PFSK-1 (cell line): Measurements from ENCODE around the gene VPS16.

Experiments
- FOXP2 ChIP-seq: optimal IDR thresholded peaks from 2 replicates; pipeline ENCODE3; 2011; ENCODE audit warnings: borderline replicate concordance, control low read depth, inconsistent platforms; ENCODE audit not compliant: insufficient read depth; ENCODE audit errors: extremely low read length, extremely low read depth
- POLR2AphosphoS5 ChIP-seq: IDR thresholded peaks from 2 replicates; pipeline ENCODE4 v1.6.1; 2012; ENCODE audit warnings: low read depth, mild to moderate bottlenecking, control low read depth, low read length, moderate library complexity
- SIN3A ChIP-seq: IDR thresholded peaks from 2 replicates; pipeline ENCODE4 v1.6.1; 2012; ENCODE audit warnings: mild to moderate bottlenecking, low read length, moderate library complexity, borderline replicate concordance; ENCODE audit not compliant: insufficient read depth
- TAF1 ChIP-seq: IDR thresholded peaks from 2 replicates; pipeline ENCODE4 v1.6.1; 2012; ENCODE audit warnings: low read length, control low read depth, borderline replicate concordance; ENCODE audit not compliant: insufficient read depth
- TF ChIP-seq, protein P1 (sequence below), 2 experiments: IDR thresholded peaks; 2 replicates each; pipeline versions ENCODE4 v1.6.1 to v1.8.0; 2011 to 2012; ENCODE audit warnings: low read depth in 2 of 2, low read length in 2 of 2, control low read depth in 1 of 2, inconsistent platforms in 1 of 2, mild to moderate bottlenecking in 1 of 2, moderate library complexity in 1 of 2; ENCODE audit not compliant: insufficient read depth in 1 of 2

VPS16 gene

DNA sequence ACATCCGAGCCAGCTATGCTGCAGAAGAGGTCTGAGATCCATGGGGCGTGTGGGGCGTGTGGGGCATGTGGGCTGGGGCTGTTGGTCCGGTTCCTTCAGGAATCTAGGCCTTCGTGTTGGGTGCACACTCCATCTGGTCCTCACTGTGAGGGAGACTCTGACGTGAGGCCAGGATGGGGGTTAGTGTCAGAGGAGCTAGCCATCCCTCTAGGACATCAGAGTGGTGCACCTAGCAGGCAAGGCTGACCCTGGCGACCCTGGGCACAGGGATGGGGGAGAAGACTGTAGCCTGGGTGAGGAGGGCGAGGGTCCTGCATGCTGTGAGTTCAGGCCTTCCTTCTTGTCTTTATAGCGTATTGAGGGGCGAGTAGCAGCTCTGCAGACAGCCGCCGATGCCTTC, 24.1 kb downstream of the VPS16 start:
- TF ChIP-seq SIN3A (no peak), FOXP2 (no peak), POLR2AphosphoS5 (no peak), TAF1 (no peak)
- TF ChIP-seq, protein P1, sequence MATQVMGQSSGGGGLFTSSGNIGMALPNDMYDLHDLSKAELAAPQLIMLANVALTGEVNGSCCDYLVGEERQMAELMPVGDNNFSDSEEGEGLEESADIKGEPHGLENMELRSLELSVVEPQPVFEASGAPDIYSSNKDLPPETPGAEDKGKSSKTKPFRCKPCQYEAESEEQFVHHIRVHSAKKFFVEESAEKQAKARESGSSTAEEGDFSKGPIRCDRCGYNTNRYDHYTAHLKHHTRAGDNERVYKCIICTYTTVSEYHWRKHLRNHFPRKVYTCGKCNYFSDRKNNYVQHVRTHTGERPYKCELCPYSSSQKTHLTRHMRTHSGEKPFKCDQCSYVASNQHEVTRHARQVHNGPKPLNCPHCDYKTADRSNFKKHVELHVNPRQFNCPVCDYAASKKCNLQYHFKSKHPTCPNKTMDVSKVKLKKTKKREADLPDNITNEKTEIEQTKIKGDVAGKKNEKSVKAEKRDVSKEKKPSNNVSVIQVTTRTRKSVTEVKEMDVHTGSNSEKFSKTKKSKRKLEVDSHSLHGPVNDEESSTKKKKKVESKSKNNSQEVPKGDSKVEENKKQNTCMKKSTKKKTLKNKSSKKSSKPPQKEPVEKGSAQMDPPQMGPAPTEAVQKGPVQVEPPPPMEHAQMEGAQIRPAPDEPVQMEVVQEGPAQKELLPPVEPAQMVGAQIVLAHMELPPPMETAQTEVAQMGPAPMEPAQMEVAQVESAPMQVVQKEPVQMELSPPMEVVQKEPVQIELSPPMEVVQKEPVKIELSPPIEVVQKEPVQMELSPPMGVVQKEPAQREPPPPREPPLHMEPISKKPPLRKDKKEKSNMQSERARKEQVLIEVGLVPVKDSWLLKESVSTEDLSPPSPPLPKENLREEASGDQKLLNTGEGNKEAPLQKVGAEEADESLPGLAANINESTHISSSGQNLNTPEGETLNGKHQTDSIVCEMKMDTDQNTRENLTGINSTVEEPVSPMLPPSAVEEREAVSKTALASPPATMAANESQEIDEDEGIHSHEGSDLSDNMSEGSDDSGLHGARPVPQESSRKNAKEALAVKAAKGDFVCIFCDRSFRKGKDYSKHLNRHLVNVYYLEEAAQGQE (IDR thresholded peaks at IDR 0.05; ENCODE audit: insufficient read depth in 1 of 2, low read depth in 2 of 2, low read length in 2 of 2): no peak

DNA sequence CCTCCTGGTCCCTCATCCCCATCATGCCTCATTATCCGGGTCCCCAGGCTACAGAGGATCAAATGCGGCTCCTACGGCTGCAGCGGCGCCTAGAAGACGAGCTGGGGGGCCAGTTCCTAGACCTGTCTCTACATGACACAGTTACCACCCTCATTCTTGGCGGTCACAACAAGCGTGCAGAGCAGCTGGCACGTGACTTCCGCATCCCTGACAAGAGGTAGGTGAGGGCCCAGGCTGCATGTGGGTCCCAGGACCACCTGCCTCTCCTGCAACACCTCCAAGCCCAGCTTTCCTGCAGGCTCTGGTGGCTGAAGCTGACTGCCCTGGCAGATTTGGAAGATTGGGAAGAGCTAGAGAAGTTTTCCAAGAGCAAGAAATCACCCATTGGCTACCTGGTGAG, 24.6 kb downstream of the VPS16 start:
- TF ChIP-seq SIN3A: no peak
- TF ChIP-seq, protein P1 (IDR thresholded peaks at IDR 0.05; ENCODE audit: insufficient read depth in 1 of 2, low read depth in 2 of 2, low read length in 2 of 2): no peak
- TF ChIP-seq POLR2AphosphoS5: no peak
- no peak for TF ChIP-seq FOXP2
- no peak for TF ChIP-seq TAF1

DNA sequence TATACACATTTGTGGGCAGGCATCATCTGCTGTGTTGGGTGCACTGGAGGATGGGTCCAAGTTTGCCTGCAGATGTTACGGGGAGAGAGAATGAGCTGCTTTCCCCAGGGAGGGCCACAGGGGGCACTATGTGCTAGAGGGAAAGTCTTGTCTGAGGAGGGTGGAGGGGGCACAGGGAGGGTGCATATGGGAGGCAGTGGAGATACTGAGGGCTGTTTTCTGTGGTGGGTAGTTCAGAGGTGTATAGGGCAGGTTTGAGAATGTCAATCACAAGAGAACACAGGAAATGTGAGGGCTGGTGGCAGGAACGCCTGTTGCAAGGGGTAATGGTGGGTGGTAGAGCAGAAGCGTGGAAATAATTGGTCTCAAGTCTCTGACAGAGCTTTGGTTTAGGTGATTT, 25.1 kb downstream of the VPS16 start:
- TF ChIP-seq FOXP2: no peak
- no peak for TF ChIP-seq POLR2AphosphoS5

DNA sequence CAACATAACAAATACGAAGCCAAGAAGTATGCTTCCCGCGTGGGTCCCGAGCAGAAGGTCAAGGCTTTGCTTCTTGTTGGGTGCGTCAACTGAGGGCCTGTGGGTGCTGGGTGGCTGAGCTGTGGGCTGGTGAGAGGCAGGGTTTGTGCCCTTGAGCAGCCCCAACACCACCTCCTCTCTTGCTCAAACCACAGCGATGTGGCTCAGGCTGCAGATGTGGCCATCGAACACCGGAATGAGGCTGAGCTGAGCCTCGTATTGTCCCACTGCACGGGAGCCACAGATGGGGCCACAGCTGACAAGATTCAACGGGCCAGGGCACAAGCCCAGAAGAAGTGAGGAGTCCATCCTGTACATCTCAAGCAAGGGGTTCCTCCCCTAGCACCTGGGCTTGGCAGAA, 25.7 kb downstream of the VPS16 start:
- TF ChIP-seq TAF1: no peak
- no peak for TF ChIP-seq FOXP2
- TF ChIP-seq SIN3A: no peak
- no peak for TF ChIP-seq POLR2AphosphoS5
- TF ChIP-seq, protein P1 (IDR thresholded peaks at IDR 0.05; ENCODE audit: insufficient read depth in 1 of 2, low read depth in 2 of 2, low read length in 2 of 2): no peak

DNA sequence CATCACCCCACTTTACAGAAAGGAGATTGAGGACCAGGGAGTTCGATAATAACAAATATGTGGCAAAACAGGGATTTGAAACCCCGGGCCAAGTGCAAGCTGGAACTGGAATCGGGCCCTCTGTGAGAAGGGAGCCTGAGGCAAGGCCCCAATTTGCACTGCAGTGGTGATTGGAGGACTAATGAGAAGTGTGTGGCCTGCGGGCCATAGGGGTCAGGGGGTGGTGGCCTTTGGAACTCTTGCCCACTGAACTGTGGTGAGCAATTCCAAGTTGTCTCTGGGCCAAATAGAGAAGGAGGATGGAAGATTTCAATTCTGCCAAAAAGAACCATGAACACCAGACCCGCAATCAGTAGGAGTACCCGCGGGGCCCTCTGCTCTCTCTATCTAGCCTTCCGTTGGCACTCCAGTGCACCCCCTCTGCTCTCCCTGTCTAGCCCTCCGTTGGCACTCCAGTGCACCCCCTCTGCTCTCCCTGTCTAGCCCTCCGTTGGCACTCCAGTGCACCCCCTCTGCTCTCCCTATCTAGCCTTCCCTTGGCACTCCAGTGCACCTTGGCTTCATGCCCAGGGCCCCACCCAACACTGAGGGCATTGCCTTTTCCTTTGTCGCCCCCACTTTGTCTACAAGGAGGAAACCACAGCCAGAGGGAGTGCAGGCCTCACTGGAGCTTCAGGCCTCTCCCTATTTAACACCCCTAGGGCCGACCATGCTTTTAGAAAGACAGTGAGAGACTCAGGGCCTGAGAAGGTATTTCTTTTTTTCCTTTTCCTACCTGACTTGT, 26.7 kb downstream of the VPS16 start:
- no peak for TF ChIP-seq FOXP2
- TF ChIP-seq TAF1: no peak
- no peak for TF ChIP-seq SIN3A
- TF ChIP-seq, protein P1 (IDR thresholded peaks at IDR 0.05; ENCODE audit: insufficient read depth in 1 of 2, low read depth in 2 of 2, low read length in 2 of 2): no peak
- no peak for TF ChIP-seq POLR2AphosphoS5
